A549 (cell line): ENCODE measurements around the gene DYNLT4. TPM values are rescaled to one million over a fixed set of nuclear protein-coding genes. Genes with fewer than 3 reads are reported as not detected.
A peak's percentile ranks its signal among the peaks of the same experiment; 100 is the strongest.
"Not testable (repeated sequence)": the region's sequence is repeated elsewhere in the genome, so short reads cannot be mapped to it uniquely, and the experiment has no call there.

ENCODE experiments used
- ATAC-seq, 2 experiments: fragments of 200-7000 bp in 1 of 2; fragments of >200 bp in 1 of 2; cut with Nextera tagmentation in 1 of 2; cut with Tn5 transposase in 1 of 2; 3 replicates each; pipeline versions ENCODE4 v1.8.0 to v1.9.1; 2018 to 2020; ENCODE audit warnings: mild to moderate bottlenecking in 1 of 2, moderate library complexity in 1 of 2
- CTCF ChIA-PET: fragments of 300-600 bp; sonication (Branson Sonifier 250); formaldehyde crosslinking; extraction: SDS; loops from one replicate; lab custom pipeline; 2021; ENCODE audit warnings: antibody characterized with exemption, inconsistent platforms; lab: Yijun Ruan, JAX
- POLR2A ChIA-PET: fragments of 350-600 bp; formaldehyde crosslinking; extraction: SDS; loops from one replicate; lab custom pipeline; 2021; ENCODE audit warnings: antibody characterized with exemption, inconsistent platforms; lab: Yijun Ruan, JAX
- DNase-seq, 2 experiments: peaks; one replicate each; pipeline versions ENCODE4 v3.0.0 to v3.0.0-alpha.2; 2011 to 2016; ENCODE audit warnings: low read depth in 1 of 2, low spot score in 1 of 2
- FAIRE-seq: peaks from 2 replicates; lab custom pipeline; 2011; peaks lifted over from hg19 to GRCh38; lab: Jason Lieb, UNC
- H3K27ac ChIP-seq, 2 experiments: fragments of >200 bp; sonication (Bioruptor Twin); formaldehyde crosslinking; 3 replicates each; pipeline ENCODE4 v1.5.1; 2016 to 2017
- H3K4me1 ChIP-seq: fragments of >200 bp; sonication (Bioruptor Twin); formaldehyde crosslinking; 3 replicates; pipeline ENCODE4 v1.6.1; 2016
- H3K4me2 ChIP-seq: fragments of >200 bp; sonication (Bioruptor Twin); formaldehyde crosslinking; 3 replicates; pipeline ENCODE4 v1.6.1; 2016
- H3K4me3 ChIP-seq: fragments of >200 bp; sonication (Bioruptor Twin); formaldehyde crosslinking; 3 replicates; pipeline ENCODE4 v1.5.1; 2016
- H3K9me3 ChIP-seq: fragments of >200 bp; sonication (Bioruptor Twin); formaldehyde crosslinking; 3 replicates; pipeline ENCODE4 v1.6.1; 2016
- BHLHE40 ChIP-seq: IDR thresholded peaks from 2 replicates; pipeline ENCODE4 v1.6.1; 2012; ENCODE audit warnings: low read depth, low read length, inconsistent platforms
- CHD2 ChIP-seq: fragments of 150-350 bp; IDR thresholded peaks from 2 replicates; pipeline ENCODE4 v1.6.1; 2014; ENCODE audit warnings: low read length; ENCODE audit not compliant: partially characterized antibody
- EHF ChIP-seq: fragments of 250-450 bp; sonication (Bioruptor Pico); IDR thresholded peaks from 2 replicates; pipeline ENCODE4 v1.5.0; 2020; ENCODE audit warnings: mild to moderate bottlenecking
- FOXS1 ChIP-seq: fragments of 250-450 bp; sonication (Bioruptor Pico); IDR thresholded peaks from 2 replicates; pipeline ENCODE4 v1.5.0; 2020; ENCODE audit warnings: mild to moderate bottlenecking, moderate library complexity
- GATA3 ChIP-seq: IDR thresholded peaks from 2 replicates; pipeline ENCODE4 v1.6.1; 2012; ENCODE audit warnings: borderline replicate concordance
- HEYL ChIP-seq: fragments of 250-450 bp; sonication (Bioruptor Pico); IDR thresholded peaks from 2 replicates; pipeline ENCODE4 v1.8.0; 2021; ENCODE audit warnings: mild to moderate bottlenecking, moderate library complexity
- HOXB5 ChIP-seq: fragments of 250-450 bp; sonication (Bioruptor Pico); IDR thresholded peaks from 2 replicates; pipeline ENCODE4 v1.5.0; 2020; ENCODE audit warnings: mild to moderate bottlenecking, moderate library complexity
- JUN ChIP-seq, 2 experiments: fragments of >200 bp; sonication (Bioruptor Twin); formaldehyde crosslinking; IDR thresholded peaks; 2 replicates in 1 of 2; 3 replicates in 1 of 2; pipeline ENCODE4 v1.6.1; 2016 to 2017
- MAFK ChIP-seq: fragments of 450-650 bp; IDR thresholded peaks from 2 replicates; pipeline ENCODE4 v1.6.1; 2014; ENCODE audit not compliant: partially characterized antibody
- PHF8 ChIP-seq: fragments of 200-600 bp; sonication (generic); IDR thresholded peaks from 2 replicates; pipeline ENCODE4 v1.6.1; 2016; ENCODE audit warnings: low read depth, mild to moderate bottlenecking, antibody characterized with exemption, moderate library complexity, borderline replicate concordance
- POLR2A ChIP-seq: IDR thresholded peaks from 2 replicates; pipeline ENCODE4 v1.6.1; 2012; ENCODE audit warnings: mild to moderate bottlenecking, low read length
- POLR2AphosphoS2 ChIP-seq: conservative IDR thresholded peaks from 2 replicates; pipeline ENCODE4 v1.6.1; 2012; ENCODE audit warnings: low read length, improper control_type of control experiment, inconsistent platforms
- RARB ChIP-seq: fragments of 250-450 bp; sonication (Bioruptor Pico); IDR thresholded peaks from 2 replicates; pipeline ENCODE4 v1.8.0; 2021; ENCODE audit warnings: mild to moderate bottlenecking, moderate library complexity
- RCOR1 ChIP-seq: fragments of 150-350 bp; IDR thresholded peaks from 2 replicates; pipeline ENCODE4 v1.6.1; 2014; ENCODE audit warnings: antibody characterized with exemption, low read length, low read depth
- SMC3 ChIP-seq: fragments of >200 bp; sonication (Bioruptor Twin); formaldehyde crosslinking; IDR thresholded peaks from 3 replicates; pipeline ENCODE4 v1.6.1; 2018; ENCODE audit warnings: inconsistent platforms
- SREBF2 ChIP-seq: fragments of 450-650 bp; IDR thresholded peaks from 2 replicates; pipeline ENCODE4 v1.6.1; 2014; ENCODE audit warnings: mild to moderate bottlenecking, moderate library complexity
- TFCP2L1 ChIP-seq: fragments of 250-450 bp; sonication (Bioruptor Pico); IDR thresholded peaks from 2 replicates; pipeline ENCODE4 v1.5.0; 2021; ENCODE audit warnings: mild to moderate bottlenecking
- TP53 ChIP-seq: fragments of 250-450 bp; sonication (Bioruptor Pico); IDR thresholded peaks from 2 replicates; pipeline ENCODE4 v1.5.0; 2021; ENCODE audit warnings: mild to moderate bottlenecking, moderate library complexity
- ZFP36 ChIP-seq: fragments of 450-650 bp; IDR thresholded peaks from 2 replicates; pipeline ENCODE4 v1.6.1; 2014; ENCODE audit warnings: borderline replicate concordance; ENCODE audit not compliant: partially characterized antibody
- ZNF302 ChIP-seq: fragments of 250-450 bp; sonication (Bioruptor Pico); IDR thresholded peaks from 2 replicates; pipeline ENCODE4 v1.9.0; 2021; ENCODE audit warnings: inconsistent platforms, mild to moderate bottlenecking, moderate library complexity
- ZSCAN20 ChIP-seq: fragments of 250-450 bp; sonication (Bioruptor Pico); IDR thresholded peaks from 2 replicates; pipeline ENCODE4 v1.8.0; 2022; ENCODE audit warnings: mild to moderate bottlenecking, moderate library complexity
- WGBS: methylation state at CpG from one replicate; pipeline ENCODE4 v1.1.6; 2017; ENCODE audit errors: missing lambda C conversion rate; 5-methylcytosine and 5-hydroxymethylcytosine counted together
- polyA plus RNA-seq, 4 experiments: library from polyadenylated mRNA; depleted of rRNA in 3 of 4; stranded (reverse); fragments of >200 nt; fragmentation: RNase III in 1 of 4; extraction: RNeasy Plus Mini Kit Qiagen cat#74134 plus additional on column Dnase treatment in 1 of 4; gene quantifications; 2 replicates in 3 of 4; 3 replicates in 1 of 4; pipeline ENCODE4 v1.2.3, GENCODE V29; 2011 to 2017
- TF ChIP-seq, protein P1 (sequence below): IDR thresholded peaks from 2 replicates; pipeline ENCODE4 v1.6.1; 2012
- TF ChIP-seq, protein P2 (sequence below): fragments of >200 bp; sonication (Bioruptor Twin); formaldehyde crosslinking; IDR thresholded peaks from 3 replicates; pipeline ENCODE4 v1.5.1; 2016

Gene DYNLT4
- polyA plus RNA-seq, 2 of the 4 experiments (the other 2 are of a cell fraction): 0.12 to 0.21 TPM

DNA sequence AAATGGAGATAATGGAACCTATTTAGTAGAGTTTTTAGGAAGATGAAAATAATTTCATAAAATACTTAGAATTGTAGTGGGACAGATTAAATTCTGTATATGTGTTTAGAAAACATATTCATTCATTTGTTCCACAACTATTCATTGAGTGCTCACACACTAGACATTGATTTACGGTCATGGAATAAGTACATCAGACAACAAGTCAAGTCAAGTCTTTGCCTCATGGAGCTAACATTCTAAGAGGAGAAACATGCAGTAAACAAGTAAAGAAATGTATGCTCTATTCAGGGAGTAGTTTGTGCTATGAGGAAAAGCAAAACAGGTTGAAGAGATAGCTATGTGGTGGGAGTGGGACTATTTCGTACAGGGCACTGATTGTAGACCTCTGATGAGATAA lies 10.2 kb upstream of the DYNLT4 start:
- POLR2A ChIA-PET: interaction anchor here (0.6 to 3.0 kb wide), 3 partner anchors 9 to 17 kb away, joined by 3 to 57 read pairs (median 4); partner anchors contain the start of genes BTBD19, DYNLT4 and PLK3
- no peaks in the 10 kb centered on the region for H3K9me3 ChIP-seq
- no peak overlapping the region for H3K27ac ChIP-seq
- TF ChIP-seq PHF8 (no peak), HEYL (no peak), ZNF302 (CRISPR knock-in tag) (no peak), FOXS1 (CRISPR knock-in tag) (no peak), GATA3 (no peak), ZFP36 (no peak), CHD2 (no peak), SMC3 (no peak), BHLHE40 (no peak), HOXB5 (CRISPR knock-in tag) (no peak), POLR2A (no peak), TFCP2L1 (CRISPR knock-in tag) (no peak), POLR2AphosphoS2 (no peak)
- no peak overlapping the region for H3K4me2 ChIP-seq
- 89% methylated on average over 2 of the region's 2 CpGs for WGBS
- CTCF ChIA-PET: interaction anchor here (0.6 to 4.3 kb wide), 7 partner anchors 8 to 87 kb away, joined by 3 to 21 read pairs (median 3); partner anchors contain the start of genes BTBD19 and PLK3
- H3K4me1 ChIP-seq: peaks cover 19% of the 10 kb centered on the region
- DNase-seq (no peak), FAIRE-seq (no peak), ATAC-seq (no peak)
- no peak overlapping the region for H3K4me3 ChIP-seq

DNA sequence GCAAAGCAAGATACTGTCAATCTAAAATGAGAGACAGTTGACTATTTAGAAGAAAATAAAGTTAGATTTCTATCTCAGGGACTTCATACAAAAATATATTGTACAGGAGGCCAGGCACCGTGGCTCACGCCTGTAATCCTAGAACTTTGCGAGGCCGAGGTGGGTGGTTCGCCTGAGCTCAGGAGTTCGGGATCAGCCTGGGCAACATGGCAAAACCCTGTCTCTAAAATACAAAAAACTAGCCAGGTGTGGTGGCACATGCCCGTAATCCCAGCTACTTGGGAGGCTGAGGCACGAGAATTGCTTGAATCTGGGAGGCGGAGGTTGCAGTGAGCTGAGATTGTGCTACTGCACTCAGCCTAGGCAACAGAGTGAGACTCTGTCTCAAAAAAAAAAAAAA lies 8.8 kb upstream of the DYNLT4 start:
- not testable (repeated sequence) for DNase-seq, H3K27ac ChIP-seq, ATAC-seq, H3K4me2 ChIP-seq, H3K9me3 ChIP-seq, FAIRE-seq, H3K4me3 ChIP-seq
- ChIA-PET POLR2A (interaction anchor here (0.5 to 0.8 kb wide), 2 partner anchors 16 to 494 kb away, joined by 3 to 5 read pairs; partner anchors contain the start of gene PLK3), CTCF (interaction anchor here (1.2 to 5.8 kb wide), 4 partner anchors 16 to 85 kb away, joined by 5 to 41 read pairs (median 14); partner anchors contain the start of genes BEST4, PLK3 and RNU5D-1)
- peaks cover 32% of the 10 kb centered on the region for H3K4me1 ChIP-seq
- WGBS: 97% methylated on average over 8 of the region's 9 CpGs

DNA sequence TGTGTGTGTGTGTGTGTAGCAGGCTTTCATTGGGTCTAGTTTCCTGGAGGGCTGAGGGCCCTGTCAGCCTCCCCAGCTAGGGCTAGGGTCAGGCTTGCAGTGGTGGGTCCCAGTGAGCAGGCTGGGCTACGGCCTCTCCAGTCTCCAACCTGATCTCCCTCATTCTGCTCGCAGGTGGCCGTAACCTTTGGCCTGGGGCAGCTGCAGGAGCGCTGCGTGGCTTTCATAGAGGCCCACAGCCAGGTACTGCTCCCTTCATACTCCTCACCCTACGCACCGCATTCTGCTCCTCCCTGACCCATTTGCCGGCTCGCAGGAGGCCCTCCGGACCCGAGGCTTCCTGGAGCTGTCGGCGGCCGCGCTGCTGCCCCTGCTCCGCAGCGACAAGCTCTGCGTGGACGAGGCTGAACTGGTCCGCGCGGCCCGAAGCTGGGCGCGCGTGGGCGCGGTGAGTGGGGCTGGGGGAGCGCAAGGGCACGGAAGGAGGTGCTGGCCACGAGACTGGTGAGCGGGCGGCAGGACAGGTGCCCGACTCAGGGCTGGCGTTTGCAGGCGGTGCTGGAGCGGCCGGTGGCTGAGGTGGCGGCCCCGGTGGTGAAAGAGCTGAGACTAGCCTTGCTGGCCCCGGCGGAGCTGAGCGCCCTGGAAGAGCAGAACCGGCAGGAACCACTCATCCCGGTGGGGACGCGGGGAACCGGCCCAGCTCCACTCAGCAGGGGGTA lies 5.8 kb upstream of the DYNLT4 start:
- 92% methylated on average over 20 of the region's 48 CpGs for WGBS
- Histone ChIP-seq H3K9me3 (no peaks in the 10 kb centered on the region), H3K4me3 (no peak overlapping the region), H3K27ac (peak overlapping the region; percentile 76 to 98), H3K4me2 (peak overlapping the region; percentile 77), H3K4me1 (peaks cover 59% of the 10 kb centered on the region)
- TF ChIP-seq RARB (CRISPR knock-in tag): no peak
- TF ChIP-seq, protein P1, sequence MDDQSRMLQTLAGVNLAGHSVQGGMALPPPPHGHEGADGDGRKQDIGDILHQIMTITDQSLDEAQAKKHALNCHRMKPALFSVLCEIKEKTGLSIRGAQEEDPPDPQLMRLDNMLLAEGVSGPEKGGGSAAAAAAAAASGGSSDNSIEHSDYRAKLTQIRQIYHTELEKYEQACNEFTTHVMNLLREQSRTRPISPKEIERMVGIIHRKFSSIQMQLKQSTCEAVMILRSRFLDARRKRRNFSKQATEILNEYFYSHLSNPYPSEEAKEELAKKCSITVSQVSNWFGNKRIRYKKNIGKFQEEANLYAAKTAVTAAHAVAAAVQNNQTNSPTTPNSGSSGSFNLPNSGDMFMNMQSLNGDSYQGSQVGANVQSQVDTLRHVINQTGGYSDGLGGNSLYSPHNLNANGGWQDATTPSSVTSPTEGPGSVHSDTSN: no peak
- TF ChIP-seq ZSCAN20 (CRISPR knock-in tag): no peak
- CTCF ChIA-PET: interaction anchor here (0.9 to 5.8 kb wide), 6 partner anchors 8 to 82 kb away, joined by 3 to 41 read pairs (median 7); partner anchors contain the start of genes BEST4, PLK3 and RNU5D-1
- POLR2A ChIA-PET: interaction anchor here (0.6 to 4.0 kb wide), 4 partner anchors 8 to 91 kb away, joined by 3 to 34 read pairs (median 4); partner anchors contain the start of gene PLK3
- FAIRE-seq (no peak), DNase-seq (no peak), ATAC-seq (peak; percentile 4 to 5; a peak in 4 of 6 replicates)

DNA sequence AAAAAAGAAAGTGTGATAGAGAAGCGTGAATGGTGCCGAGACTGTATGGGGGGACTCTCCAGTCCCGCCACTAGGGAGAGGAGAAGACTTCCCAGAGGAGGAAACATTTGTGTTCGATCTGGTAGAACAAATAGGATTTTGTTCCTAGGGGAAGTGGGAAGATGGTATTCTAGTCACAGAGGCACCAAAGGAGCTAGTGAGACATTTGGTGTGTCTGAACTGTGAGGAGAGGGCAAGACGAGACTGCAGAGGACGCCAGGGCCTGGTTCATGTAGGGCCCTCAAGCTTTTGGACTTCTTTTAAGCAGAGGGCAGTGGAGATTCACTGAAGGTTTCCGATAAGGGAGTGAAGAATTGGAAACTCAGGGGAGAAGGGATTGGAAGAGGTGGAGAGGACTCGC lies 4.1 kb upstream of the DYNLT4 start:
- peaks cover 75% of the 10 kb centered on the region for H3K4me1 ChIP-seq
- peak overlapping the region; percentile 24 for H3K4me2 ChIP-seq
- no peak overlapping the region for H3K4me3 ChIP-seq
- H3K27ac ChIP-seq: peak overlapping the region; percentile 41 to 98
- ATAC-seq (no peak), DNase-seq (no peak), FAIRE-seq (no peak)
- ChIA-PET POLR2A (interaction anchor here (4.0 kb wide), 1 partner anchor 11 kb away, joined by 34 read pairs; the partner anchor contains the start of gene PLK3), CTCF (interaction anchor here (5.8 kb wide), 1 partner anchor 12 kb away, joined by 41 read pairs; the partner anchor contains the start of gene PLK3)
- no peaks in the 10 kb centered on the region for H3K9me3 ChIP-seq
- TF ChIP-seq ZNF302 (CRISPR knock-in tag) (no peak), JUN (IDR thresholded peaks at IDR 0.05) (no peak), HEYL (no peak), BHLHE40 (no peak), MAFK (no peak), EHF (no peak), ZFP36 (no peak), SREBF2 (no peak), TP53 (CRISPR knock-in tag) (no peak), TFCP2L1 (CRISPR knock-in tag) (no peak), GATA3 (no peak), RCOR1 (no peak)
- TF ChIP-seq, protein P2, sequence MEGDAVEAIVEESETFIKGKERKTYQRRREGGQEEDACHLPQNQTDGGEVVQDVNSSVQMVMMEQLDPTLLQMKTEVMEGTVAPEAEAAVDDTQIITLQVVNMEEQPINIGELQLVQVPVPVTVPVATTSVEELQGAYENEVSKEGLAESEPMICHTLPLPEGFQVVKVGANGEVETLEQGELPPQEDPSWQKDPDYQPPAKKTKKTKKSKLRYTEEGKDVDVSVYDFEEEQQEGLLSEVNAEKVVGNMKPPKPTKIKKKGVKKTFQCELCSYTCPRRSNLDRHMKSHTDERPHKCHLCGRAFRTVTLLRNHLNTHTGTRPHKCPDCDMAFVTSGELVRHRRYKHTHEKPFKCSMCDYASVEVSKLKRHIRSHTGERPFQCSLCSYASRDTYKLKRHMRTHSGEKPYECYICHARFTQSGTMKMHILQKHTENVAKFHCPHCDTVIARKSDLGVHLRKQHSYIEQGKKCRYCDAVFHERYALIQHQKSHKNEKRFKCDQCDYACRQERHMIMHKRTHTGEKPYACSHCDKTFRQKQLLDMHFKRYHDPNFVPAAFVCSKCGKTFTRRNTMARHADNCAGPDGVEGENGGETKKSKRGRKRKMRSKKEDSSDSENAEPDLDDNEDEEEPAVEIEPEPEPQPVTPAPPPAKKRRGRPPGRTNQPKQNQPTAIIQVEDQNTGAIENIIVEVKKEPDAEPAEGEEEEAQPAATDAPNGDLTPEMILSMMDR: no peak
- TF ChIP-seq, protein P1: no peak
- WGBS: 91% methylated on average over 8 of the region's 8 CpGs
